Ishikawa (cell line): ENCODE measurements around the gene ANP32B.

Source experiments
- CEBPB ChIP-seq: IDR thresholded peaks from 2 replicates; pipeline ENCODE4 v1.6.1; 2012
- EP300 ChIP-seq: IDR thresholded peaks from 2 replicates; pipeline ENCODE4 v1.6.1; 2012; ENCODE audit warnings: borderline replicate concordance
- FOXM1 ChIP-seq: IDR thresholded peaks from 2 replicates; pipeline ENCODE4 v1.6.1; 2012; ENCODE audit warnings: low read depth, borderline replicate concordance
- RAD21 ChIP-seq: IDR thresholded peaks from 2 replicates; pipeline ENCODE4 v1.6.1; 2012; ENCODE audit warnings: low read depth
- TEAD4 ChIP-seq: IDR thresholded peaks from 2 replicates; pipeline ENCODE4 v1.6.1; 2012
- YY1 ChIP-seq: IDR thresholded peaks from 2 replicates; pipeline ENCODE4 v1.6.1; 2012; ENCODE audit warnings: low read depth
- TF ChIP-seq, protein P1 (sequence below): IDR thresholded peaks from 2 replicates; pipeline ENCODE4 v1.6.1; 2012
- TF ChIP-seq, protein P2 (sequence below): IDR thresholded peaks from 2 replicates; pipeline ENCODE4 v1.6.1; 2012; ENCODE audit warnings: low read depth, mild to moderate bottlenecking

DNA sequence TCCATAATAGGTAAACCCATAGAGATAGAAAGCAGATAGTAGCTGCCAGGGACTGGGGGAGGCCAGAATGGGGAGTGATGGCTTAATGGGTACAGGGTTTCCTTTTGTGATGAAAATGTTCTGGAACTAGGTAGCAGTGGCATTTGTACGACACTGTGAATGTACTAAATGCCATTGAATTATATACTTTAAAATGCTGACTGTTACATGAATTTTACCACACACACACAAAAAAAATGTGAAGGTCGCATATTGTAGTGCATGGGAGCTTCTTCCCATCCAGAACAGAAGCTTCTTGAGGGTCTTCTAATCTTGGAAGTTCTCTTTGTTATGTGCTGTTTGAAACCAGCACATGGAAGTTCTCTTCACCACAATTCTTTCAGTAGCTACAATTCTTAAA lies 19.9 kb upstream of the ANP32B start:
- TF ChIP-seq, protein P1, sequence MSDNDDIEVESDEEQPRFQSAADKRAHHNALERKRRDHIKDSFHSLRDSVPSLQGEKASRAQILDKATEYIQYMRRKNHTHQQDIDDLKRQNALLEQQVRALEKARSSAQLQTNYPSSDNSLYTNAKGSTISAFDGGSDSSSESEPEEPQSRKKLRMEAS: no peak
- TF ChIP-seq CEBPB: no peak
- TF ChIP-seq RAD21: no peak
- TF ChIP-seq FOXM1: no peak
- no peak for TF ChIP-seq EP300
- TF ChIP-seq TEAD4: no peak
- TF ChIP-seq, protein P2, sequence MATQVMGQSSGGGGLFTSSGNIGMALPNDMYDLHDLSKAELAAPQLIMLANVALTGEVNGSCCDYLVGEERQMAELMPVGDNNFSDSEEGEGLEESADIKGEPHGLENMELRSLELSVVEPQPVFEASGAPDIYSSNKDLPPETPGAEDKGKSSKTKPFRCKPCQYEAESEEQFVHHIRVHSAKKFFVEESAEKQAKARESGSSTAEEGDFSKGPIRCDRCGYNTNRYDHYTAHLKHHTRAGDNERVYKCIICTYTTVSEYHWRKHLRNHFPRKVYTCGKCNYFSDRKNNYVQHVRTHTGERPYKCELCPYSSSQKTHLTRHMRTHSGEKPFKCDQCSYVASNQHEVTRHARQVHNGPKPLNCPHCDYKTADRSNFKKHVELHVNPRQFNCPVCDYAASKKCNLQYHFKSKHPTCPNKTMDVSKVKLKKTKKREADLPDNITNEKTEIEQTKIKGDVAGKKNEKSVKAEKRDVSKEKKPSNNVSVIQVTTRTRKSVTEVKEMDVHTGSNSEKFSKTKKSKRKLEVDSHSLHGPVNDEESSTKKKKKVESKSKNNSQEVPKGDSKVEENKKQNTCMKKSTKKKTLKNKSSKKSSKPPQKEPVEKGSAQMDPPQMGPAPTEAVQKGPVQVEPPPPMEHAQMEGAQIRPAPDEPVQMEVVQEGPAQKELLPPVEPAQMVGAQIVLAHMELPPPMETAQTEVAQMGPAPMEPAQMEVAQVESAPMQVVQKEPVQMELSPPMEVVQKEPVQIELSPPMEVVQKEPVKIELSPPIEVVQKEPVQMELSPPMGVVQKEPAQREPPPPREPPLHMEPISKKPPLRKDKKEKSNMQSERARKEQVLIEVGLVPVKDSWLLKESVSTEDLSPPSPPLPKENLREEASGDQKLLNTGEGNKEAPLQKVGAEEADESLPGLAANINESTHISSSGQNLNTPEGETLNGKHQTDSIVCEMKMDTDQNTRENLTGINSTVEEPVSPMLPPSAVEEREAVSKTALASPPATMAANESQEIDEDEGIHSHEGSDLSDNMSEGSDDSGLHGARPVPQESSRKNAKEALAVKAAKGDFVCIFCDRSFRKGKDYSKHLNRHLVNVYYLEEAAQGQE: no peak
- TF ChIP-seq YY1: no peak
